GM19395 (cell line): Measurements from ENCODE around the gene IFT80.

Source experiments
- ATAC-seq: cut with Tn5 transposase; IDR thresholded peaks from one replicate; pipeline ENCODE4 v1.9.1; 2021; ENCODE audit warnings: mild to moderate bottlenecking, moderate library complexity; ENCODE audit not compliant: unreplicated experiment

The IFT80 gene

DNA sequence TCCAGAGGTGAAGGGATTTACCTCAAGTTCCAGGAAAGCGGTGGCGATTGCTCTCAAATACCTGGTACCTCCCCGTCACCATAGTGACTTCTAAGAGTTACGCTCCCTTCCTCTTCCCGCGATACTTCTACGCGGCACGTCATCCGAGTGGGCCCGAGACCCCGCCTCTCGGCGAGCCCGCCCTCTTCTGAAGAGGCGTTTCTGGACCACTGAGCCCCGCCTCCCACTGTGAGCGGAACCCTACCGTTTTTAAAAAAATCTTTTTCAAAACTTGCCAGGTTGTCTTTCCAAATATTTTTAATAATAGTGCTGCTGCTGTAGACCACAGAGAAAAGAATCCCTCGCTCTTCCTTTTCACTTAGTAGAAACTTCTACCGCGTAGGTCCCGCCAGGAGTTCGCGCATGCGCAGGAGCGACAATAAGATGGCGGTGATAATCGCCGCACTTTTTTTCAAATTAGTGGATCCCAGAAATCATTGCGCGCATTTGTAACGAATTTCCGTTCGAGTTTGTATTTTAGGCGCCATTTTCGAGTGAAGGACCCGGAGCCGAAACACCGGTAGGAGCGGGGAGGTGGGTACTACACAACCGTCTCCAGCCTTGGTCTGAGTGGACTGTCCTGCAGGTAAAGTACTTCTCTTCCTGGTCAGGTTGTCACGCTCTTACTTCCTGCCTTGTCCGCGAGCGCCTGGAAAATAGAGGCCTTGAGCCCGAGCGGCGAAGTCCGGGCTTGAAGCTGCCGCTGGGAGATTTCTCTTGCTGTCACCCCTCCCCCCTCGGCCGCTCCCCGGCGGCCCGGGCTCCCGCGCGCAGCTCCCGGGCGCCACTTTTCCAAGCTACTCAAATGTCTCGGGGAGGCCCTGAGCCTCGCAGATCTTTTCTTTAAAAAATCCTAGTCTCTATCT is at the start of gene IFT80, which contains the start of gene SMC4:
IFT80 (minus strand) TSS at position 101 of the 905 bp plus-strand sequence. CDS start 14,625 bp downstream, outside the sequence.
SMC4 (plus strand) TSS at position 526 of the 905 bp plus-strand sequence. CDS start 1,177 bp downstream, outside the sequence.
- peak; percentile 91 for ATAC-seq

- ATAC-seq: no peak
Observed at GRCh38 chr3:160447544-160447943, 48.5 kb upstream of the IFT80 start.

DNA sequence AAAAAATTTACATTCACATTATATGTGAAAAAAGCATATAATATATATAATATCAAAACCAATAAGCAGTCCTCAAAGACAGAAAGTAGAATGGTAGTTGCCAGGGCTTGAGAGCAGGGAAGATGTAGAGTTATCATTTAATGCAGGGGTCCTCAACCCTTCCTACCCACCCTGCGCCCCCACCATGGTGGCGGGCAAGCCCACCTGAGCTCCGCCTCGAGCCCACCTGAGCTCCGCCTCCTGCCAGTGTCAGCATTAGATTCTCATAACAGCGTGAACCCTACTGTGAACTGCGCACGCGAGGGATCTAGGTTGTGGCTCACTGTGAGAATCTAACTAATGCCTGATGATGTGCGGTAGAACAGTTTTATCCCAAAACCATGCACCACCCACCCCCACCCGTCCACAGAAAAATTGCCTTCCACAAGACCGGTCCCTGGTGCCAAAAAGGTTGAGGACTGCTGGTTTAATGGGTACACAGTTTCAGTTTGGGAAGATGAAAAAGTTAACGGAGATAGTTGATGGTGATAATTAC is 47.6 kb upstream of the IFT80 start:
- ATAC-seq: no peak

GRCh38 chr3:160445854-160446253 is 46.8 kb upstream of the IFT80 start:
- no peak for ATAC-seq

DNA sequence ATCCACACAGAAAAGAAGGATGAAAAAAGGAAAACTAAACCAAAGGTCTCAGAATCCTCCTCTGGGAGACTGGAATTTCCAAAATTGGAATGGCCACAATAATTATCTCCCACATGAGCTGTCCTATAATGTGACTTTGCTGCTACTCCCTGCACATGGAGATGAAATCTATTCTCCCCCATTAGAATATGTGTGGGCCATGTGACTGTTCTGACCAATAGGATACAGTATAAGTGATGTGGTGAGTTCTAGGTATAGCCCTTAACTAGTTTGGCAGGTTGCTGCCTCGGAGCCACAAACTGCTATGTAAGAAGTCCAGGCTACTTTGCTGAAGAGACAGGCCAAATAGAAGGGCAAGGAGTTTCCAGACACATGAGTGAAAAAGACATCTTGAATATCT is 45.4 kb upstream of the IFT80 start:
- ATAC-seq: no peak

DNA sequence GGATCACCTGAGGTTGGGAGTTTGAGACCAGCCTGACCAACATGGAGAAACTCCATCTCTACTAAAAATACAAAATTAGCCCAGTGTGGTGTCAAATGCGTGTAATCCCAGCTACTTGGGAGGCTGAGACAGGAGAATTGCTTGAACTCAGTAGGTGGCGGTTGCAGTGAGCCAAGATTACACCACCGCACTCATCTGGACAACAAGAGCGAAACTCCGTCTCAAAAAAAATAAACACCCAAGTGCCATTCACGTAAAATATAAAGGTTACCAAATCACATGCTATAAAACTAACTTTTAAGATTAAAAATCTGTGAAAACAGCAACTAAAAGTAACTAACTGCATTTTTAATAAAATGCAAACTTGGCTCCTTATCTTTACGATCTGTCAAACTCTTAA is 41.7 kb upstream of the IFT80 start:
- ATAC-seq: no peak

DNA sequence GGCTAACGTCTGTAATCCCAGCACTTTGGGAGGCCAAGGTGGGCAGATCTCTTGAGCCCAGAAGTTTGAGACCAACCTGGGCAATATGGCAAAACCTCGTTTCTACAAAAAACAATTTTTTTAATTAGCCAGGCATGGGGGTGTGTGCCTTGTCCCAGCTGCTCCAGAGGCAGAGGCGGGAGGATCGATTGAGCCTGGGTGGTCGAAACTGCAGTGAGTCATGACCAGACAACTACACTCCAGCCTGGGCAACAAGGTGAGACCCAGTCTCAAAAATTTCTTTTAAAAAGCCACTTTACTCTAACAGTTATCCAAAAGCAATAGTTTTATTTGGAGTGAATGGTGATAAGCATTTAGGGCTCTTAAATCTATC is 38.0 kb upstream of the IFT80 start:
- no peak for ATAC-seq

DNA sequence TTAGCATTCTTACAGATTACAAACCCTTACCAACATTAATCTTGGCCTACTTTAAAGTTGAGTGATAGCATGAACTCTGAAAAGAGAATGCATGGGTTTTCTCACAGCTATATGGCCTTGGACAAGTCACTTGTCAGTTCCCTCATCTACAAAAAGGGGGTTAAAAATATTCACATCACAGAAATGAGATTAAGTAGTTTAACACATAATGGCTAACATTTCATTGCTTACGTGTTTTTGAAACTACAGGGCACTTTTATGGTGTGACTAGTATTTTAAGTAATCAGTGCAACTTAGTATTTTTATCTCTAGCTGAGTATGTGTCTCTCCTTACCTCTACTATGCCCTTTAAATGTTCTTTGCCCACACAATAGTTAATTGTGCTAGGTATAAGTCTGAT is 36.7 kb upstream of the IFT80 start:
- ATAC-seq: no peak

DNA sequence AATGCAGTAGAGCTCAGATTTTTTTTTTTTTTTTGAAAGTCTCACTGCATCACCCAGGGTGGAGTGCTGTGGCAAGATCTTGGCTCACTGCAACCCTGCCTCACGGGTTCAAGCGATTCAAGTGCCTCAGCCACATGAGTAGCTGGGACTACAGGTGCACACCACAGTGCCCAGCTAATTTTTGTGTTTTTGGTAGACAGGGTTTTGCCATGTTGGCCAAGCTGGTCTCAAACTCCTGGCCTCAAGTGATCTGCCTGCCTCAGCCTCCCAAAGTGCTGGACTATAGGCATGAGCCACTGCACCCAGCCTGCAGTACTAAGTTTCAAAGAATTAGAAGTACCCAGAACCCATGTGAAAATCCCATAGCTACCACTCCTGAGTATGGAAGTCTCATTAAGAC is 36.1 kb upstream of the IFT80 start:
- no peak for ATAC-seq

DNA sequence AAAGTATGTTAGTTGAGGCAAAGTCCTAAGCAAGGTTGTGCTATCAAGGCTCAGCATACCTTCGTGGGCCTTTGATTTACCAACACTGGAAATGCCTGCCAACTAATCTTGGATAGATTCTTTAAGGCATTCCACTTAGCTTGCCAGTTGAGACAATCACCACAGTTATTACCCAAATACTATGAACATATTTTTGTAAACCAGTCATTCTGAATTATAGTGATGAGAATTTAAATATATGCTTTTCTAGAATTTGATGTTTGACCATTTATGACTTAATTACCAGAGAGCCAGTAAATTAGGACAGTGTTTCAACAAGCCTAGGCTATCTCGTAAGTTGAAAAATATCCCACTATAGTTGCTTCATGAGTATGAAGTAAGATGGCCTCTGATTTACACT is 35.0 kb upstream of the IFT80 start:
- no peak for ATAC-seq

GRCh38 chr3:160427832-160428424 is 28.9 kb upstream of the IFT80 start:
- ATAC-seq: no peak

DNA sequence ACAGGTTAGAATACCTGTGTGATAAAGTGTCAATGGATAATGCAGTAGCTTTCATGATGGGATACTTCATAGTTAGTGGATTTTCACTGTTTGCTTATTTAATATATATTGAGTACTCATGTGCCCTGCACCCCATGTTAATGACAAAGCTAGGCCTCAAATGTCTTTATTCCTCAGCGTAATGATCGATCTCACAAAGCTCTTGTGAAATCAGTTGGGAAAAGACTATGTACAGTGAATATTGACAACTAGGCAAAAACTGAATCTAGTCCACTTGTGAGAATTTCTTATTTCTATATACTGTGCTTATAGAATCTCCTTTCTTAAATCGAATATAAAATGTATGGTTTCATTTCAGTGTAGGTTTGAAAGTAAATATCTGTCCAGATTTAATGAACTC is 18.3 kb upstream of the IFT80 start:
- ATAC-seq: no peak

GRCh38 chr3:160413613-160414248 is 14.7 kb upstream of the IFT80 start:
- peak; percentile 82 for ATAC-seq

DNA sequence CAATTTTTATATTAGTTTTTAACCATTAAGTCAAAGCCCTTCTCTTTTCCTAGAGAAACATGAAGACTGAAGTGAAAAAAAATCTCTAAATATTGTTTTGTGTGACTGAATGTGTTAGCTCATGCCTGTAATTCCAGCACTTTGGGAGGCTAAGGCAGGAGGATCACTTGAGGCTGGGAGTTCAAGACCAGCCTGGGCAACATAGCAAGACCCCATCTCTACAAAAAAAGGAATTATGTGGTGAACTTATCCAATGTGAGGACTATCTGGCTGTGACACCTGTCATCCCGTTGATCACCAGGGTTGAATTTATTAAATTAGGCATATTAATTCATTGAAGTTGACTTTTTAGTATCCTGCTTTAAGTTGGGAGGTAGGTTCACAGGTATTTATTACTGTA is 13.5 kb upstream of the IFT80 start:
- no peak for ATAC-seq

- ATAC-seq: no peak
Observed at GRCh38 chr3:160409812-160410610, 11.0 kb upstream of the IFT80 start.

DNA sequence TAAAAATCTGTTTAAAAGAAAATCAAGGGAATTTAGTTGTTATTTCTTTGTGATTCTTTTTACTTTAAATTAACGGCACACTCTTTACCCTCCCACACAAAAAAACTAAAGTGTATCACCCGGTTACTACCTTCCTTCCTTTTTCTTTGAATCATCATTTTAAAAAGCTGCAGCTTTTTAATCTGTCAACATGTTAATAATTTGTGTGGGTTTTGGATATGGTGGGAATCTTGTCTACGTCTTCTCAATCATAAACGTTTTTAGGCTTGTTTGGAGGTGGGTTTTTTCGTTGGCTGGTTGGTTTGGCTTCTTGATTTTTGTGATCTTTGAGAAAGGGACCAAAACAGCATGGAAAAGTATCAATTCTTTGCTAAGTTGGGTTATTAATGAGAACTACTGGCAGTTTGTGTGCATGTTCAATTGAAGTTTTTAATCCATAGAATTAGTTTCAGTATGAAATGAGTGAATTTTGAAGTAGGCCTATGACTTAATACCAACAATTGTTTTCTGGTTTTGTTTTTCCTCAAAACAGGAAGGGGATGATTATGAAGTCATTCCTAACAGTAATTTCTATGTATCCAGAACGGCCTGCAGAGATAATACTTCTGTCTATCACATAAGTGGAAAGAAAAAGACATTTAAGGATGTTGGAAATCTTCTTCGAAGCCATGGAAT is 4.9 kb upstream of the IFT80 start:
- no peak for ATAC-seq

- no peak for ATAC-seq
Observed at GRCh38 chr3:160403028-160403545, 4.1 kb upstream of the IFT80 start.

- no peak for ATAC-seq
Observed at GRCh38 chr3:160402221-160403027, 3.4 kb upstream of the IFT80 start.
